Pancreas (tissue), 10 donors: ENCODE data around the gene CLDN24. TPM values are rescaled to one million over a fixed set of nuclear protein-coding genes. Genes with fewer than 3 reads are reported as not detected.
"Not testable (repeated sequence)": the region's sequence is repeated elsewhere in the genome, so short reads cannot be mapped to it uniquely, and the experiment has no call there.

ENCODE experiments used
- ATAC-seq, 4 donors: fragments of 200-7000 bp; cut with Tn5 transposase; one replicate each; pipeline versions ENCODE4 v1.8.0 to v1.9.1; 2020; ENCODE audit warnings: mild to moderate bottlenecking in 4 of 4, moderate library complexity in 4 of 4
- DNase-seq, 6 donors: peaks; one replicate each; pipeline ENCODE4 v3.0.0-alpha.2; 2020
- FAIRE-seq: peaks from 2 replicates; lab custom pipeline; 2012; peaks lifted over from hg19 to GRCh38; lab: Jason Lieb, UNC
- H3K27ac ChIP-seq, 4 donors: fragments of 200-600 bp; sonication (generic); 1 replicate in 3 of 4; 2 replicates in 1 of 4; pipeline versions ENCODE4 v1.5.0 to v1.8.0; 2020
- H3K27me3 ChIP-seq, 4 donors: fragments of 200-600 bp; one replicate each; pipeline ENCODE4 v1.8.0; 2021
- H3K36me3 ChIP-seq, 3 donors: fragments of 200-600 bp; sonication (generic) in 1 of 3; one replicate each; pipeline versions ENCODE4 v1.5.0 to v1.8.0; 2020 to 2021
- H3K4me1 ChIP-seq, 3 donors: fragments of 200-600 bp; one replicate each; pipeline ENCODE4 v1.8.0; 2021
- H3K4me3 ChIP-seq, 4 donors: fragments of 200-600 bp; sonication (generic) in 2 of 4; one replicate each; pipeline versions ENCODE4 v1.5.0 to v1.8.0; 2020 to 2021
- H3K9me3 ChIP-seq, 4 donors: fragments of 200-600 bp; one replicate each; pipeline ENCODE4 v1.8.0; 2021
- CTCF ChIP-seq, 4 donors: fragments of 200-600 bp; sonication (generic) in 3 of 4; IDR thresholded peaks; one replicate each; pipeline versions ENCODE4 v1.5.0 to v1.8.0; 2021; ENCODE audit warnings: antibody characterized with exemption in 4 of 4
- WGBS, 2 donors: extraction: QIAGEN DNeasy Blood & Tissue Kit; methylation state at CpG; one replicate each; pipeline ENCODE4 v1.1.7; 2013; 5-methylcytosine and 5-hydroxymethylcytosine counted together
- intact Hi-C, 3 donors: fragments of 100-400 bp; cut with DNase I; formaldehyde crosslinking; loops; one replicate each; pipeline versions ENCODE4 v1.11.1 to v1.14.2; 2022
- polyA plus RNA-seq, 2 donors: library from polyadenylated mRNA; stranded (reverse); fragments of 200-250 nt; gene quantifications; one replicate each; pipeline ENCODE4 v1.2.3, GENCODE V29; 2013
- total RNA-seq, 6 donors: library from RNA; stranded (reverse); fragmentation: NEBNext Ultra II Directional in 4 of 6; extraction: Animal tissue kit (Norgen Biotek cat#: 25700) in 4 of 6; gene quantifications; one replicate each; pipeline versions ENCODE4 v1.2.1 to v1.2.4, GENCODE V29; 2021 to 2023
- donor health status: healthy with polysubstance abuse.
- donor health status: DM: no; HTN: no; CAD: no; lungs with moderate emphysema.
- donor health status: DM: no; HTN: no; CAD: no.
- donor health status: control.
- donor health status: control.
- donor health status: Bipolar disorder and iron deficiency.
- donor health status: DM: yes; HTN: yes; CAD: no.
- donor health status: DM: no; HTN: no; CAD: no.
- donor health status: DM: no; HTN: no; CAD: no.
- donor health status: DM: yes; HTN: yes; CAD: no.

The CLDN24 gene
- total and polyA plus RNA-seq, 8 donors, result not detected

- intact Hi-C loops, result no loop called here
- no peak for DNase-seq
- H3K27ac ChIP-seq, result no peak overlapping the region
- H3K4me3 ChIP-seq, result no peak overlapping the region
- no peaks in the 10 kb centered on the region for H3K9me3 ChIP-seq
- ATAC-seq, result no peak
- TF ChIP-seq CTCF (IDR thresholded peaks at IDR 0.05), result no peak
- FAIRE-seq, result no peak
- H3K36me3 ChIP-seq, result no peaks in the 10 kb centered on the region
- no peaks in the 10 kb centered on the region for H3K27me3 ChIP-seq
- no peaks in the 10 kb centered on the region for H3K4me1 ChIP-seq
- WGBS, 2 donors, result 45 to 80% methylated on average over 2 of the region's 2 CpGs
Measured at GRCh38 chr4:183326853-183327252, 4.6 kb upstream of the CLDN24 start.

GRCh38 chr4:183326387-183326786 is 4.2 kb upstream of the CLDN24 start:
- H3K27ac ChIP-seq, DNase-seq, H3K27me3 ChIP-seq, H3K9me3 ChIP-seq, ATAC-seq, FAIRE-seq, intact Hi-C loops, H3K36me3 ChIP-seq, H3K4me1 ChIP-seq, H3K4me3 ChIP-seq: not testable (repeated sequence)
- 90 to 91% methylated on average over 6 of the region's 6 CpGs for WGBS, 2 donors

GRCh38 chr4:183324619-183325018 is 2.4 kb upstream of the CLDN24 start:
- Histone ChIP-seq H3K27me3 (no peaks in the 10 kb centered on the region), H3K4me1 (no peaks in the 10 kb centered on the region), H3K9me3 (no peaks in the 10 kb centered on the region), H3K4me3 (no peak overlapping the region), H3K27ac (no peak overlapping the region), H3K36me3 (no peaks in the 10 kb centered on the region)
- no peak for ATAC-seq
- intact Hi-C loops, result no loop called here
- peak in 2 of 6 donors; percentile 39 to 53 for DNase-seq
- 96 to 97% methylated on average over 7 of the region's 7 CpGs for WGBS, 2 donors
- FAIRE-seq, result no peak
- TF ChIP-seq CTCF (IDR thresholded peaks at IDR 0.05), result no peak

GRCh38 chr4:183324056-183324455 is 1.8 kb upstream of the CLDN24 start:
- H3K9me3 ChIP-seq, H3K27me3 ChIP-seq, ATAC-seq, DNase-seq, H3K4me1 ChIP-seq, H3K36me3 ChIP-seq, FAIRE-seq, H3K4me3 ChIP-seq, intact Hi-C loops, H3K27ac ChIP-seq: not testable (repeated sequence)
- WGBS, 2 donors, result 91 to 94% methylated on average over 11 of the region's 11 CpGs

- no peaks in the 10 kb centered on the region for H3K9me3 ChIP-seq
- DNase-seq (no peak), ATAC-seq (no peak), FAIRE-seq (no peak)
- TF ChIP-seq CTCF (IDR thresholded peaks at IDR 0.05), result no peak
- no peak overlapping the region for H3K4me3 ChIP-seq
- WGBS, 2 donors, result 87 to 93% methylated on average over 6 of the region's 6 CpGs
- intact Hi-C loops, result no loop called here
- H3K27ac ChIP-seq, result no peak overlapping the region
- H3K4me1 ChIP-seq, result no peaks in the 10 kb centered on the region
- no peaks in the 10 kb centered on the region for H3K27me3 ChIP-seq
- no peaks in the 10 kb centered on the region for H3K36me3 ChIP-seq
Measured at GRCh38 chr4:183323295-183323694, 1.1 kb upstream of the CLDN24 start.

GRCh38 chr4:183321516-183321915 is 710 bp downstream of the CLDN24 start:
- Histone ChIP-seq H3K4me1 (no peaks in the 10 kb centered on the region), H3K27ac (no peak overlapping the region), H3K27me3 (no peaks in the 10 kb centered on the region), H3K9me3 (no peaks in the 10 kb centered on the region), H3K4me3 (no peak overlapping the region), H3K36me3 (no peaks in the 10 kb centered on the region)
- 92 to 96% methylated on average over 5 of the region's 5 CpGs for WGBS, 2 donors
- no peak for TF ChIP-seq CTCF (IDR thresholded peaks at IDR 0.05)
- intact Hi-C loops, result no loop called here
- DNase-seq, result no peak
- ATAC-seq, result no peak
- no peak for FAIRE-seq
